Measurements from ENCODE around the gene ADSL. TPM values are rescaled to one million over a fixed set of nuclear protein-coding genes. Genes with fewer than 3 reads are reported as not detected.
"Not testable (repeated sequence)": the region's sequence is repeated elsewhere in the genome, so short reads cannot be mapped to it uniquely, and the experiment has no call there.

Gene ADSL
- 102 and 122 TPM in 2 replicates for total RNA-seq

DNA sequence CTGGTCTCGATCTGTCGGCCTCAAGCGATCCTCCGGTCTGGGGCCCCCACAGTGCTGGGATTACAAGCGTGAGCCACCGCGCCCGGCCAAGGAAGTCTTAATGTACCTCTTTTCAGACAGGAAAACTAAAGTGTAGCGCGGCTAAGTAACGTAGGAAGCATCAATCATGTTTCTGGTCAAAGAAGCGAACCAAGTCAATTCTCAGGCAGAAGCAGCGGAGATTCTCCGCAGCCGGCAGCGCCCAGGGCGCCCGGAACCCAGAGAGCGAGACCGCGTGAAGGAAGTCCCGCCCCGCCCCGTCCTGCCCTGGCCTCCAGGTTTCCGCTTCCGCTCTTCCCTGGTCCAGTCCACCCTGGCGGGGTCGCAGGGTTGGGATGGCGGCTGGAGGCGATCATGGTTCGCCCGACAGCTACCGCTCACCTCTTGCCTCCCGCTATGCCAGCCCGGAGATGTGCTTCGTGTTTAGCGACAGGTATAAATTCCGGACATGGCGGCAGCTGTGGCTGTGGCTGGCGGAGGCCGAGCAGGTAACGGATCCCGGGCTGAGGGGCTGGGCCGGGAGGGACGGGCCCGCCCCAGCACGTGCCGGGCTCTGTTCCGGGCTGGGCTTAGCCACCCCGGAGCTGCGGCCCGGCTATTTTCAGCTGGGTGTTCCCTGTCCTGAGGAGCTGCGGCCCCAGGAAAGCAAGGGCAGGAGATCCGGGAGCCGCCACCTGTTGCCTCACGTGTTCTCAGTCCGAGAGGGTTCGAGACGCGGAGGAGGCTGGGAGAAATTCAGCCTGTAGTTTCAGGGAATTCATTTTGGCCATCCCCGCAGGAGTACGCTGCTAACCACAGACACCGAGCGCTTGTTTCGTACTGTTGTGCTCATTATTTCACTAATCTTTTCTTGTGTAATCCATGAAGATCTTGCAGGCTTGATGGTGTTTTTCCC, at the start of gene ADSL:
ADSL (plus strand) TSS at position 316 of the 934 bp plus-strand sequence; CDS start at position 375, 59 bp downstream.
- peak; percentile 87 for DNase-seq (ENCODE audit: low read depth in 2 of 2)

DNA sequence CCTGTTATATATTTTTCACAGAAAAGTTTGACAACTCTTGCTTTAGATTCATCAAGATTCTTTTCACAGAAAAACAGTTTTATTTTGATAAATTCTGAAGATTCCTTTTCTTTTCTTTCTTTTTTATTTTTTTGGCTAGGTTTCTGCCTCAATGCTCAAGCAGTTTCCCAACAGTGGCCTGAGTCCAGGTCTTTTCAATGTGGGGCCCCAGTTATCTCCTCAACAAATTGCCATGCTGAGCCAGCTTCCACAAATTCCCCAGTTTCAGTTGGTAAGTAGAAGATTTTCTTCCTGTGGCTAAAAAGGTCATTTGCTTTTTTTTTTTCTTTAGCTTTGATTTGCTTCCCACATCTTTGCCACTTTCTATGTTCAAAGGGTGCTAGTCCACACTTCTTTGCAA, 46.0 kb upstream of the ADSL start:
- no peak for DNase-seq (ENCODE audit: low read depth in 2 of 2)

DNA sequence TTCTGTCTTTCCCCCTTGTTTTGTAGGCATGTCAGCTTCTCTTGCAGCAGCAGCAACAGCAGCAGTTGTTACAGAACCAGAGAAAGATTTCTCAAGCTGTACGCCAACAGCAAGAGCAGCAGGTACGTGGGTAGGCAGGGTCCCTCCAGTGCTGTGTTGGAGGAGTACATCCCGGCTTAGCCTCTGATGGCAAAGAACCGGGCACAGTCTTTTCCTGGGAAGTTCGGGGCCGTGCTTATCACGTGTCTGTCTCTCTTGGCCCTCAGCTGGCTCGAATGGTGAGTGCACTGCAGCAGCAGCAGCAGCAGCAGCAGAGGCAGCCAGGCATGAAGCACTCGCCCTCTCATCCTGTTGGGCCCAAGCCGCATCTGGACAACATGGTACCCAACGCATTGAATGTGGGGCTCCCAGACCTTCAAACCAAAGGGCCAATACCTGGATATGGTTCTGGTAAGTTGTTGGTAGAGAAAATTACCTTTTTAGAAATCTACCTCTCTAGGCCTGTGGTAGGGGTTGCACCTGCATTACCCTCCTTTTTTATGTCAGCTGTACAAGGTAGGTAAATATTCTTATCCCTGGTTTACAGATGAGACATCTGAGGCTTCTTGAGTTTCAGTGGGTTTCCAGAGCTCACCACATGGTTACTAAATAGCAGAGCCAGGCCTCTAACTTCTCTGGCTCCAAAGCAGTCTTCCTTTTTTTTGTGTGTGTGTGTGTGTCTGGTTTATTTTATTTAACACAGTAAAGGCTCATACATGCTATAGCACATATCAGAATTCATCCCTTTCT, 45.2 kb upstream of the ADSL start:
- DNase-seq (ENCODE audit: low read depth in 2 of 2): no peak

DNA sequence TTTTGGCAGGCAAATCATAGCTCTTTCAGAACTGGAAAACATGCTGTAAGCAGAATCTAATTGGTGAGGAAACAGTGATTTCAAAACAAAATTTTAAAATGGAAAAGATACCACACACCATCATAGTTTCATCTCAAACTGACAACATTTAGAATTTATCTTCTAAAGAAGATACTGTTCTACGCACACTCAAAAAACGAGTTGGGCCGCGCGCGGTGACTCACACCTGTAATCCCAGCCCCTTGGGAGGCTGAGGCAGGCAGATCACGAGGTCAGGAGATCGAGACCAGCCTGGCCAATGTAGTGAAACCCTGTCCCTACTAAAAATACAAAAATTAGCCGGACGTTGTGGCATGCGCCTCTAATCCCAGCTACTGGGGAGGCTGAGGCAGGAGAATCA, 44.2 kb upstream of the ADSL start:
- no peak for DNase-seq (ENCODE audit: low read depth in 2 of 2)

DNA sequence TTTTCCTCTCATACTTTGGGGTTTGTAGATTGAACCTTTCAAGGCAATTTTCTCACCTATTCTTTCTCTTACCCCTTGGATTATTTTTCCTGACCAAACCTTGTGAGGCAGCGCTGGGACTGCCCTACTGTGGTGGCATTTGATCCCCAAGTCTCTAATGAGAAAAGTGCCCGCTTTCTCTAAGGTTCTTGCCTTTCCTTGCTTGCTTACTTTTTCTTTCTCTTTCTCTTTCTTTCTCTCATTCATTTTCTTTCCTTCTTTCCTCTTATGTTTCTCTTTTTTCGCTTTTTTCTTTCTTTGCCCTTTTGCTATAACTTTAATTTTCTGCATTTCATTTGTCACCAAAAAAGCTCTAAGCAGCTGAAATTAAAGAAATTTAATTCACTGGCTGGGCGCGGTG, 40.7 kb upstream of the ADSL start:
- DNase-seq (ENCODE audit: low read depth in 2 of 2): no peak

DNA sequence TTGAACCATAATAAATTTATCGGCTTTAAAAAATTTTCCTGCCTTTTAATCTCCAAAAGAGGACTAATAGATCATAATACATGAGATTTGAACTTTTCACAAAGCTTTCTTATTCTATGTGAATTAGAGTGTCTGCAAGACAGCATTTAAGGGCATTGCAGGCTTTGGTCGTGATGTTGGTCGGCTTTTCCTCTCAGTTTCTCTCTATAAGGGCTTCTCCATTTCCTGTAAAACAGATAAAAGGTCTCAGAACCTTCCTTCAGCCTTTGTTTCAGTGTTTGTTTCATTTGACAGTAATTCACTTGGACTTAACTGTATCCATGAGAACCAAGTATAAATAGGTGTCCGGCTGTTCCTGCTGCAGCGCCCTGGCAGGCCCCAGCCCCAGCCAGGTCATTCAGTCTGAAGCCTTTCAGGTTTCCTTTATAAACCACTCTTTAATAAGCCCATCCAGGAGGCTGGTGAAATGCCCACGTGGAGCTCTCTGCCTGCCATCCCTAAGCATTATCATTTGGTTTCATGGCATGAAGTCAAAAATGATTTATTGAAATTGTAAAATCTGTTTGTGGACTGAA, 37.2 kb upstream of the ADSL start:
- no peak for DNase-seq (ENCODE audit: low read depth in 2 of 2)

DNA sequence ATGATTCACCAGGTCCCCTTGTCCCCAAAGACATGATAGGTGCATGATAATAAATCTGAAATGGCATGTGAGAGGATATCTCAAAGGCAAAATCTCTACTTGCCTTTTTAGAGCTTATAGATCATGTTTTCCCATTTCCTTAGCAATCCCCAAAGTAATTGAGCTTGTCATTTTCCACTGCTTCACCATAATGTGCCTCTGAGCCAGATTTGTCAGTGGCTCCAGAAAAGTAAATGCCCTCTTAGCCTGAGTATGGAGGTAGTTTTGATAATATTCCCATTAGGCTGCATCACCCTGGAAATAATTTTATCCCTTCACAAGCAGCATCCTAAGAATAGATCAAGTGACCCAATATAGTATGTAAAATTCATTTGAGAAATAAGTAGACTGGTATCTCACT, 36.7 kb upstream of the ADSL start:
- DNase-seq (ENCODE audit: low read depth in 2 of 2): no peak

DNA sequence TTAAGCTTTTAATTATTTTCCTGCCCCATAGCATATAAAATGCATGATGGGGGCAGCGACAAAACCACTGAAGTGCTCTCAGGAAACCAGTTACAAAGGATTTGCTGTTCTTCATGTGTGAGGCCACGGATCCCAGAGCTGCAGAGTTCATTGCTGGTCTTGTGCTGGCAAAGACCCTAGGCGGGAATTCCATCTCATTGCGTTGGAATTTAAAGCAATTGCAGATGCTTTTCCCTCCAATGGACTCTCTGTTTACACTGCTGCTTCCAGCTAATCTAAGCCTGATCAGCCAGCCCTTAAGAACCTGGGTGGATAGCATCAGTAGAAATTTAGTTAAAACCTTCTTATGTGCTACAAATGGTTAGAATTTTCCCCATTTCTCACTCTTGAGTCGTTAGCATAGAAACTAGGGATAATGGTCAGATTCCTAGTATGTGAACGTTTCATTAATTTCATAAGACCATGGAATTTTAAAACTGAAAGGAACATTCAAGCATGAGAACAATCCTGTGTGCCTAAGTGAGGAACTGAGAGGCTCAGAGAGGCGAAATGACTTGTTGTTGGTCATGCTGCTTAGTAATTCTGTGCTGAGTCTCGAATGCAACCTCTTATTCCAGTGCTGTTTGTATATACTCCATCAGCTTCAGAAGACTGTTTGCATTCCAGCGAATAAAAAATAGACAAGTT, 36.1 kb upstream of the ADSL start:
- peak; percentile 10 to 14 for DNase-seq (ENCODE audit: low read depth in 2 of 2)

DNA sequence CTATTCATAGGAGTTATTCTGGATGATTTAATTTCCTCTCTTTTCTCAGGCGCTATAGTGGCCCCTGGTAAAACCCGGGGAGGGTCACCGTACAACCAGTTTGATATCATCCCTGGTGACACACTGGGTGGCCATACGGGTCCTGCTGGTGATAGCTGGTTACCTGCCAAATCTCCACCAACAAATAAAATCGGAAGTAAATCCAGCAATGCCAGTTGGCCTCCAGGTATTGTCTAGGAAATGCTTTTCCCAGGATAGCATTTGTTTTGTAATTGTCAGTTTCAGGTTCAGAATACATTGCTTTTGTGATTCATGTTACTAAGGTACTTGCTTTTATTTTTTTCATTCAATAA, 35.6 kb upstream of the ADSL start:
- DNase-seq (ENCODE audit: low read depth in 2 of 2): no peak

DNA sequence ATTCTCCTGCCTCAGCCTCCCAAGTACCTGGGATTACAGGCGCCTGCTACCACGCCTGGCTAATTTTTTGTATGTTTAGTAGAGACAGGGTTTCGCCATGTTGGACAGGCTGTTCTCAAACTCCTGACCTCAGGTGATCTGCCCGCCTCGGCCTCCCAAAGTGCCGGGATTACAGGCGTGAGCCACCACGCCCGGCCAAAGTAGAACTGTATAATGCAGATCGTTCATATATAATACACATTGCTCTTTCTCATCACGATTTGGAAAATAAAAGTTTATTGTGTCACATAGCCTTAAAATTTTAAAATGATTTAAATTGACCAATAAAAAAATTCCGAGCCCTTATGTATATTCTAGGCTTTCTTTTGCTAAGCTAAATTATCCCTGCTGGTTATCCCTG, 34.7 kb upstream of the ADSL start:
- not testable (repeated sequence) for DNase-seq (ENCODE audit: low read depth in 2 of 2)

DNA sequence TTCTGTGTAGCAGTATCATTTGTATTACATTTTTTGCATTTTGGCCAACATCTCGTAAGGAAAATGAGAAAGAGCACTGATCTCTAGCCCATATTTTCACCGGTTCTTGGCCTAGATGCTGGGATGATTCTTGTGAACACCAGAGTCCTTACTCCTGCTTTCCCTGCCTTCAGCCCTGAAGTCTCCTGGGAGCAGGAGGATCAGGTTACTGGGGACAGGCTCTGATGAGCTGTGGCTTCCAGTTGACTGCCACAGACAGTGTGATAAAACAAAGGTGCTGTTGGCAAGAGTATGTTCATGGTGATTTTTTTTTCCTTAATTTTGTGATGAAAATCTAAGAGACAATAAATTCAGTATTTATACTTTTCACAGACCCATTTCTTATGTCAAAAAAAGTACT, 34.2 kb upstream of the ADSL start:
- no peak for DNase-seq (ENCODE audit: low read depth in 2 of 2)

DNA sequence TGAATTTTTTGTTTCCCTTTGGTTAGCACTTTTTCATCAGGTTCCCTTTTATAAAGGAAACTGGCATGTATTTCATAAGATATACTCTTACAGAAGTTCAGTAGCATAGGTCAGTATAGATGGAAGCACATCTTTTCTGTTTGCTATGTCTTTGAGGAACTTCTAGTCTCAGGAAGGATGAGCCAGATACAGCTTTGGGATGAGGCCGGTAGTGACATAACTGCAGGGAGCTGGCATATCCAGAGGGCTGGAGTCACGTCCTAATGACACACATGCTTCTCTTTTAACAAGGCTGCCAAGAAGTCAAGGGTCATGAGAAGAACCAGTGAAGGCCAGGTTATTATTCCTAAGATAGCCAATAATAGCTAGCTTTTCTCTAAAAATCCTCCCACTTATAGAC, 33.3 kb upstream of the ADSL start:
- no peak for DNase-seq (ENCODE audit: low read depth in 2 of 2)

DNA sequence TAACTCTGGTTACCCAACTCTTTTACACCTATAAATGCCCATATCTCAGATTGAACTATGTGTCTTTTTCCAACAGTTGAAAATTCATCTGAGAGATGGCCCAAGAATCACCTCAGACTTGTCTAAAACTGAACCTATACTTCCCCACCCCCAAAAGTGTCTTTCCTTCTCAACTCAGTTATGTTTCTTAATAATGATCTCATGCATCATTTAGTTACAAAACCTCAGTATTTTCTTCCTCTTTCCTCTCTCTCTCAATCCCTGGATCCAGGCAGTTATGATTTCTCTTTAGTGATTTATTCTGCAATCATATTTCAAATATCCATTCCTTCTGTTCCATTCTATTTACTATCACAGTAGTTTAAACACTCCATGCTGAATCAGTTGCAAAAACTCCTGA, 32.3 kb upstream of the ADSL start:
- no peak for DNase-seq (ENCODE audit: low read depth in 2 of 2)

DNA sequence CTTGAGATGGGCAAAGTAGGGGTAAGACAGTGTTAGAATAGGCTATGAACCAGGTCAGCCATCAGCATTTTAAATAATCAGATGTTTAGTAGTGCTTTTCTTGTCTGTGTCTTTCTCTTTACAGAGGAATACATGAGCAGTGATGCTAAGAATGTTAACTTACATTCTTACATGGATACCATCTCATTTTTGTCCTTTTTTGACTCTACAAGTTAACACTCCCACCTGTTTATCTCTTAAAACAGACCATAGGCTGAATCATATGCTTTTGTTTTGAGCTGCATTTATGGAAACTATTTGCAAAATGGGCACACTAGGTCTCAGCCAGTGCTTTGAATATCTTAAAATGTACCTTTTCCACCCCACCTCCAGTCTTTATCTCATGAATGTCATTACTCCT, 25.6 kb upstream of the ADSL start:
- no peak for DNase-seq (ENCODE audit: low read depth in 2 of 2)

DNA sequence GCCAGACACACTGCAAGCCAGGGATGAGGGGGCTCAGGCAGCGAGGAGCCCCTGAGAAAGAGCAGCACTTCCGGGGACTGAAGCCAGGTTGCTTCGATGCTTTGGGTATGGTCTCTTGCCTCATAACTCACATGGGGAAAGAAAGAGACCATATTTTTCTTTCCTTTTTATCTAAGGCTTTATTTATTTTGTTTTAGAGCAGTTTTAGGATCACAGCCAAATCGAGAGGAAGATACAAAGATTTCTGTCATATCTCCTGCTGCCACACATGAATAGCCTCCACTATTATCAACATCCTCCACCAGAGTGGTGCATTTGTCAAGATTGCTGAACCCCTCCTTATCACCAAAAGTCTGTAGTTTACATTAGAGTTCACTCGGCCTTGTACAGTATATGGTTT, 24.3 kb upstream of the ADSL start:
- DNase-seq (ENCODE audit: low read depth in 2 of 2): peak in 1 of 2 donors; percentile 45

DNA sequence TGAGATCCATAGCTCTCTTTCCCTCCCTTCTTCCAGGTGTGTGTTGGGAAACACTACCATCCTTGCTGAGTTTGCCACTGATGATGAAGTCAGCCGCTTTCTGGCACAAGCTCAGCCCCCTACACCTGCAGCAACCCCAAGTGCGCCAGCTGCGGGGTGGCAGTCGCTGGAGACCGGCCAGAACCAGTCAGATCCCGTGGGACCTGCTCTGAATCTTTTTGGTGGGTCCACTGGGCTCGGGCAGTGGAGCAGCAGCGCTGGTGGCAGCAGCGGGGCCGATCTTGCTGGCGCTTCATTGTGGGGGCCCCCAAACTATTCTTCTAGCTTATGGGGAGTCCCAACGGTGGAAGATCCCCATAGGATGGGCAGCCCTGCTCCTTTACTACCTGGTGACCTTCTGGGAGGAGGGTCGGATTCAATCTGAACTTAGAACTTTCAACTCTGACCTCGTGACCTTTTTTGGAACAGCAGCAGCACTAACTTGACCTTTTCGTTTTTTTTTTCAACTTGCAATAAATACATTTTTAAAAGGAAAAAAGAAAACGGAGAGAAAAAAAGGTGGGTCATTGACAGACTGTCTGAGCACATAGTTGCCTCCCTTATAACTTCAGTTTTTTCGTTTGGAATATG, 23.4 kb upstream of the ADSL start:
- no peak for DNase-seq (ENCODE audit: low read depth in 2 of 2)

DNA sequence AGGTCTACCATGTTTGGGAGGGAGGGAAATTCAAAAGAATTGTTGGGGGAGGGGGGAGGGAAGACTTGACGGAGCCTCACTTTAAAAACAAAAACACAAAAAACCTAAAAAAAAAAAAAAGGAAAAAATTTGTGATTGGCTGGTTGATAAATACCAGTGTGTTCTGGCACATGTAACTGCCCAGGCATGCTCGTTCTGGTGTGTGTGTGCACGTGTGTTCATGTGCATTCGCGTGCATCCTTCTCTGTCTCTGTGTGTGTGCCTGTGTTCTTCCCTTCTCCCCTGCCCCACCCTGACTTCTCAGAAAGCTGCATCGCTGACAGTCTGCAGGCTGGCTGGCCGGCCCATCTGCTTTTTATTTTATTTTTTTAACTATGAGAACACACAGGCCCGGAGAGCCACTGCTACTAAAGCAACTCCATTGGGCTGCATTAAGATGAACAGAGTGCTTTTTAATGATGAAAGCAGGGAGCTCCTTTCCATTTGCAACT, 22.6 kb upstream of the ADSL start:
- DNase-seq (ENCODE audit: low read depth in 2 of 2): no peak

DNA sequence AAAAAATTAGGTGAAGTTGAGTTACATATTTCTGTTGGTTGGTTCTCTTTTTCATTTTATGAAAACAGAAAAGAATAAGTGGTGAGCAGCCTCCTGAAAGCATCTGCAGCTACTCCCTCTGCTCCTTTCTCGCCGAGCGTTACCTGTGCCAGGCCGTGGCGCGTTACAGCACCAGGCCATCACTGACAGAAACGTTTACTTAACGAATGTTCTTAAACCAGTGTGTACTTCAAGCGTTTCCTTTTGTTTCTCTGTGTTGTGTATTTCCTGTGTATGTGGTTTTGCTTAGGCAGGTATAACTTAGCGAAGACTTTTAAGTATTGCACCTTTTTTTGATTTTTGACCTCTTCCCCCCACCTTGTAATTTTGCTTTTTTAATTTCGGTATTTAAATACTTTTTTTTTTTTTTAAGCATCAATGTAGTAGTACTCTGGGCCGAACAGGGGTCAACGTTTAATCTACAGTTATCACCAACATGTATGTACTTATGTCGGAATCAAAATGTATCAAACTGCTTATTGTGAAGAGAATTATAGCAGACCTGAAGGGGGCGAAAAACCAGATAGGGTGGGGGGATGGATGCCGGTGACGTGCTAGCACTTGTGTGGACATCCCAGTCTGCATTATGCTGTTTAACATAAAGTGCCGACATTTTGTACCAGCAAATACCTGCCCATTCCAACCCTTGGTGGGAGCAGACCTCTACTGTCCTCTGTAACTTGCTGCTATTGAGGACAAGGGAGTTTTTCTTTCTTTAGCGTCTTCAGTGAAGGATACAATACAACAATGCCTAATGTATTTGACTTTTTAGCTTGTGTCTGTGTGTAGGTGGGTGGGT, 21.6 kb upstream of the ADSL start:
- no peak for DNase-seq (ENCODE audit: low read depth in 2 of 2)

DNA sequence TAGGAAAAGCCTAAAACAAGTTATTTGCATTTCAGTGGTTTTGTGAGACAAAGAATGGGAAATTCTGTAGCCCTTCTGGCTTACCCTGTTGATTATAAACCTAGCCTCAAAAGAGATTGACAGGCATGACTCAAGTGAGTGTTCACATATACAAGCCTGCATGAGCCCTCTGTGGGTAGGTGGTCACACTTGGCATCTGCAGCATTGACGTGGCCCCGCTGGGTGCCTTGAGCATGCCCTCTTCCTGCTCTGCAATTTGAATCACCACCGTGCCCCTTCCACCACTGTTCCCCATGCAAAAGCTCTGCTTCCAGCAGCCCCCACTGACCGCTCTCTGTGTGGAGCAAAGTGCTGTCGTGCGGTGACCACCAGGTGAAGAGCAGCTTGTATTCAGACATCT, 21.0 kb upstream of the ADSL start:
- DNase-seq (ENCODE audit: low read depth in 2 of 2): no peak

All from lung microvascular endothelial cell (primary cell).